Upper lobe of right lung (tissue), 1 donor: ENCODE data around the gene WASF1. TPM values are rescaled to one million over a fixed set of nuclear protein-coding genes. Genes with fewer than 3 reads are reported as not detected.
A peak's percentile ranks its signal among the peaks of the same experiment; 100 is the strongest.

Source experiments
- ATAC-seq: fragments of 200-7000 bp; cut with Tn5 transposase; one replicate; pipeline ENCODE4 v1.9.1; 2020; ENCODE audit warnings: mild to moderate bottlenecking, moderate library complexity
- DNase-seq: peaks from one replicate; pipeline ENCODE4 v3.0.0-alpha.2; 2020
- H3K27ac ChIP-seq: fragments of 200-600 bp; one replicate; pipeline ENCODE4 v1.8.0; 2022
- H3K27me3 ChIP-seq: fragments of 200-600 bp; one replicate; pipeline ENCODE4 v1.8.0; 2022; ENCODE audit warnings: mild to moderate bottlenecking
- H3K36me3 ChIP-seq: fragments of 200-600 bp; one replicate; pipeline ENCODE4 v1.8.0; 2022
- H3K4me1 ChIP-seq: fragments of 200-600 bp; one replicate; pipeline ENCODE4 v1.8.0; 2022
- H3K4me3 ChIP-seq: fragments of 200-600 bp; one replicate; pipeline ENCODE4 v1.8.0; 2022; ENCODE audit warnings: mild to moderate bottlenecking
- H3K9me3 ChIP-seq: fragments of 200-600 bp; one replicate; pipeline ENCODE4 v1.8.0; 2022
- CTCF ChIP-seq: fragments of 200-600 bp; IDR thresholded peaks from one replicate; pipeline ENCODE4 v1.8.0; 2022; ENCODE audit warnings: antibody characterized with exemption
- intact Hi-C: fragments of 100-400 bp; cut with DNase I; formaldehyde crosslinking; loops from one replicate; pipeline ENCODE4 v1.11.0; 2022
- total RNA-seq: library from RNA; stranded (reverse); fragmentation: NEBNext Ultra II Directional; extraction: Animal tissue kit (Norgen Biotek cat#: 25700); gene quantifications from one replicate; pipeline ENCODE4 v1.2.1, GENCODE V29; 2021
- donor health status: DM: no; HTN: yes; CAD: no; lungs with severe emphysema.

WASF1 gene
- total RNA-seq, 1 donor from 2014 or later = 3.6 TPM

- H3K4me1 ChIP-seq = no peaks in the 10 kb centered on the region
- H3K4me3 ChIP-seq = no peak overlapping the region
- ATAC-seq (no peak), DNase-seq (no peak)
- H3K36me3 ChIP-seq = no peaks in the 10 kb centered on the region
- intact Hi-C loops = no loop called here
- no peaks in the 10 kb centered on the region for H3K9me3 ChIP-seq
- no peak overlapping the region for H3K27ac ChIP-seq
- H3K27me3 ChIP-seq = no peaks in the 10 kb centered on the region
- no peak for TF ChIP-seq CTCF
Measured at GRCh38 chr6:110105296-110105695, 74.2 kb downstream of the WASF1 start.

GRCh38 chr6:110103260-110103659, 76.2 kb downstream of the WASF1 start:
- ATAC-seq (no peak), DNase-seq (no peak)
- Histone ChIP-seq H3K4me1 (no peaks in the 10 kb centered on the region), H3K27ac (no peak overlapping the region), H3K36me3 (no peaks in the 10 kb centered on the region), H3K4me3 (no peak overlapping the region), H3K9me3 (no peaks in the 10 kb centered on the region), H3K27me3 (no peaks in the 10 kb centered on the region)
- TF ChIP-seq CTCF = no peak
- intact Hi-C loops = no loop called here

DNA sequence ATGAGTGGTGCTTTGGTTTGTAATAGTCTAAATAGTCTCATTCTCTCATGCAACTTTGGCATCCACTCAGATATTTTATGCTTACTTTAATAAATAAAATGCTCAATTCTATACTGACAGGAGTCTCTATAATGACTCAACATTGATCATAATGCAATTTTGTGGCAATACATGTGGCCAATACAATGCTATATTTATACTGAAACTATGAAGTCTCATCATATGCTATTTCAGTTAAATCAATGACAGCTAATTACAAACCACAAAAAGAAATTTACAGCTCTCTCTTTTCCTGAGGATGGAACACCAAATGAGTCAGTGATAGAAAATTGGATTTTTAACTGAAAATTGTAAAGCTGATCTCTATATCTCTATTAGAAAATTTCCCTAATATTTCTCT, 77.1 kb downstream of the WASF1 start:
- no peak for ATAC-seq
- TF ChIP-seq CTCF = no peak
- Histone ChIP-seq H3K4me3 (no peak overlapping the region), H3K4me1 (peaks cover 6% of the 10 kb centered on the region), H3K36me3 (no peaks in the 10 kb centered on the region), H3K9me3 (no peaks in the 10 kb centered on the region), H3K27me3 (no peaks in the 10 kb centered on the region), H3K27ac (no peak overlapping the region)
- intact Hi-C loops = no loop called here
- no peak for DNase-seq

- no peak for ATAC-seq
- Histone ChIP-seq H3K27ac (no peak overlapping the region), H3K4me3 (no peak overlapping the region), H3K4me1 (peaks cover 11% of the 10 kb centered on the region), H3K9me3 (no peaks in the 10 kb centered on the region), H3K27me3 (no peaks in the 10 kb centered on the region), H3K36me3 (no peaks in the 10 kb centered on the region)
- DNase-seq = no peak
- TF ChIP-seq CTCF = no peak
- intact Hi-C loops = no loop called here
Measured at GRCh38 chr6:110101885-110102284, 77.6 kb downstream of the WASF1 start.

DNA sequence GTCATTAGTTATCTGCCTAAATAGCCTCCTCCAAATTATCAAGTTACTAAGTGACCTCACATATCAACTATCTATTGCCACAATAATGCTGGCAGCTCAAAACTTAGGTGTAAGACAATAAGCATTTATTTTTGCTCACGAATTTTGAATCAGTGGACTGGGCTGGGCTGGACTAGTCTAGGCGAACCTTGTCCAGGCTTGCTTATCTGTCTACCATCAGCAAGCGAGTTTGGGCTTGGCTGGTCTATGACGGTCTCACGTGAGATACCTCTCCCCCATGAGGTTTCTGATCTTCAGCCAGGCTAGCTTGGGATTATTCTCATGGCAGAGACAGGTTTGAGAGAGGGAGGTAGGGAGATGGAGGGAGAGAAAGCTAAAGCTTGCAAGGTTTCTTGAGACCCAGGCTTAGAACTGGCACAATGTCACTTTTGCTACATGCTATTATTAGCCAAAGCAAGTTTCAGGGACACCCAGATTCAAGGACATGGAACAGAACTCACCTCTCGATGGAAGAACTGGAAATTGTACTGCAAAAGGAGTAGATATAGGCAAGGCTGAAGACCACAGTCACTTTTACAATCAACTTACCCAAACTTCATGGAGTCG, 80.9 kb downstream of the WASF1 start:
- DNase-seq (no peak), ATAC-seq (no peak)
- Histone ChIP-seq H3K27ac (no peak overlapping the region), H3K36me3 (no peaks in the 10 kb centered on the region), H3K27me3 (no peaks in the 10 kb centered on the region), H3K9me3 (no peaks in the 10 kb centered on the region), H3K4me3 (no peak overlapping the region), H3K4me1 (peaks cover 19% of the 10 kb centered on the region)
- TF ChIP-seq CTCF = no peak
- intact Hi-C loops = no loop called here

- intact Hi-C loops = no loop called here
- ATAC-seq = no peak
- no peak for TF ChIP-seq CTCF
Measured at GRCh38 chr6:110097443-110097842, 82.0 kb downstream of the WASF1 start.

More at GRCh38 chr6:110097443-110097842, 82.0 kb downstream of the WASF1 start:
- Histone ChIP-seq H3K9me3 (no peaks in the 10 kb centered on the region), H3K4me3 (no peak overlapping the region), H3K27me3 (no peaks in the 10 kb centered on the region), H3K36me3 (no peaks in the 10 kb centered on the region), H3K4me1 (peaks cover 19% of the 10 kb centered on the region), H3K27ac (peak overlapping the region; percentile 75)
- no peak for DNase-seq
